Vagina (tissue), 2 donors: Measurements from ENCODE around the gene LPGAT1.

Experiments
- CTCF ChIP-seq, 3 experiments: fragments of 450-650 bp in 2 of 3; fragments of 200-600 bp in 1 of 3; sonication (generic) in 1 of 3; IDR thresholded peaks; one replicate each; pipeline ENCODE4 v1.5.1; 2017 to 2019; ENCODE audit warnings: antibody characterized with exemption in 3 of 3, mild to moderate bottlenecking in 2 of 3, moderate library complexity in 2 of 3
- POLR2A ChIP-seq, 2 donors: fragments of 450-650 bp; IDR thresholded peaks; one replicate each; pipeline ENCODE4 v1.6.1; 2017; ENCODE audit warnings: antibody characterized with exemption in 2 of 2, mild to moderate bottlenecking in 2 of 2, moderate library complexity in 2 of 2

- TF ChIP-seq CTCF (IDR thresholded peaks at IDR 0.05) (no peak), POLR2A (IDR thresholded peaks at IDR 0.05) (no peak)
These were observed 87.6 kb downstream of the LPGAT1 start for GRCh38 chr1:211742889-211743529.
